Sigmoid colon (tissue), 7 donors: ENCODE data around the gene FCHSD2. TPM values are rescaled to one million over a fixed set of nuclear protein-coding genes. Genes with fewer than 3 reads are reported as not detected.

Experiments
- DNase-seq: peaks from one replicate; pipeline ENCODE4 v3.0.0-alpha.2; 2019
- H3K27ac ChIP-seq, 4 donors: fragments of 200-600 bp; sonication (generic); one replicate each; pipeline ENCODE4 v1.5.1; 2016 to 2019; ENCODE audit warnings: mild to moderate bottlenecking in 1 of 4
- H3K27me3 ChIP-seq, 3 donors: fragments of 200-600 bp; sonication (generic); one replicate each; pipeline ENCODE4 v1.5.1; 2019; ENCODE audit warnings: mild to moderate bottlenecking in 1 of 3
- H3K36me3 ChIP-seq, 4 donors: fragments of 200-600 bp; sonication (generic); one replicate each; pipeline ENCODE4 v1.5.1; 2016 to 2019
- H3K4me1 ChIP-seq, 4 donors: fragments of 200-600 bp; sonication (generic); one replicate each; pipeline ENCODE4 v1.5.1; 2017 to 2019
- H3K4me3 ChIP-seq, 4 donors: fragments of 200-600 bp; sonication (generic); one replicate each; pipeline ENCODE4 v1.5.1; 2017 to 2019; ENCODE audit warnings: mild to moderate bottlenecking in 2 of 4, moderate library complexity in 1 of 4
- H3K9me3 ChIP-seq, 4 donors: fragments of 200-600 bp in 3 of 4; sonication (generic) in 3 of 4; one replicate each; pipeline versions ENCODE4 v1.5.1 to v1.6.1; 2013 to 2019
- CTCF ChIP-seq, 4 experiments: fragments of 450-650 bp in 3 of 4; fragments of 200-600 bp in 1 of 4; IDR thresholded peaks; one replicate each; pipeline ENCODE4 v1.5.1; 2016 to 2019; ENCODE audit warnings: antibody characterized with exemption in 4 of 4, mild to moderate bottlenecking in 3 of 4, moderate library complexity in 2 of 4
- EP300 ChIP-seq, 4 donors: sonication (generic); formaldehyde crosslinking; IDR thresholded peaks; one replicate each; pipeline ENCODE4 v1.6.1; 2017; ENCODE audit warnings: antibody characterized with exemption in 4 of 4
- POLR2A ChIP-seq, 2 donors: fragments of 450-650 bp; IDR thresholded peaks; one replicate each; pipeline ENCODE4 v1.6.1; 2016; ENCODE audit warnings: antibody characterized with exemption in 2 of 2, mild to moderate bottlenecking in 2 of 2, moderate library complexity in 2 of 2
- POLR2AphosphoS5 ChIP-seq, 4 donors: sonication (generic); formaldehyde crosslinking; IDR thresholded peaks; one replicate each; pipeline ENCODE4 v1.6.1; 2017; ENCODE audit warnings: antibody characterized with exemption in 4 of 4
- WGBS, 2 donors: extraction: QIAGEN DNeasy Blood & Tissue Kit; methylation state at CpG; one replicate each; pipeline ENCODE4 v1.1.7; 2013; 5-methylcytosine and 5-hydroxymethylcytosine counted together
- intact Hi-C: fragments of 100-400 bp; cut with DNase I; formaldehyde crosslinking; loops from one replicate; pipeline ENCODE4 v1.15.1; 2023
- polyA plus RNA-seq, 3 donors: library from polyadenylated mRNA; stranded (reverse); fragments of 200-250 nt; gene quantifications; one replicate each; pipeline ENCODE4 v1.2.3, GENCODE V29; 2013
- total RNA-seq, 4 donors: library from RNA; depleted of rRNA; stranded (reverse); fragments of >200 nt; gene quantifications; one replicate each; pipeline ENCODE4 v1.1.0, GENCODE V29; 2016
- donor health status: healthy with polysubstance abuse.
- donor health status: Bipolar disorder and iron deficiency.
- donor health status: healthy.

Gene FCHSD2
- total and polyA plus RNA-seq, 7 donors = 6.9 to 36.3 (median 18.6) TPM

- peaks cover 0 to 33% (median 31%) of the 10 kb centered on the region in 4 donors for H3K4me1 ChIP-seq
- 94% methylated on average over 3 of the region's 3 CpGs for WGBS, 2 donors
- H3K9me3 ChIP-seq = no peaks in the 10 kb centered on the region
- intact Hi-C loops = no loop called here
- TF ChIP-seq POLR2A (IDR thresholded peaks at IDR 0.05) = no peak
- TF ChIP-seq CTCF (IDR thresholded peaks at IDR 0.05) = no peak
- no peak for TF ChIP-seq POLR2AphosphoS5 (IDR thresholded peaks at IDR 0.05)
- no peak for TF ChIP-seq EP300 (IDR thresholded peaks at IDR 0.05)
- H3K27ac ChIP-seq = peak overlapping the region; percentile 22 to 85 (median 71)
- no peaks in the 10 kb centered on the region for H3K36me3 ChIP-seq
- H3K4me3 ChIP-seq = no peak overlapping the region
- DNase-seq = peak; percentile 22
- no peaks in the 10 kb centered on the region for H3K27me3 ChIP-seq
These were observed 17.2 kb upstream of the FCHSD2 start for GRCh38 chr11:73159297-73159696.

GRCh38 chr11:73158356-73159051 lies 16.4 kb upstream of the FCHSD2 start:
- H3K9me3 ChIP-seq = no peaks in the 10 kb centered on the region
- H3K27ac ChIP-seq = peak overlapping the region; percentile 22 to 85 (median 71)
- no peaks in the 10 kb centered on the region for H3K27me3 ChIP-seq
- peaks cover 0 to 33% (median 32%) of the 10 kb centered on the region in 4 donors for H3K4me1 ChIP-seq
- H3K36me3 ChIP-seq = no peaks in the 10 kb centered on the region
- TF ChIP-seq EP300 (IDR thresholded peaks at IDR 0.05) (no peak), POLR2A (IDR thresholded peaks at IDR 0.05) (no peak), POLR2AphosphoS5 (IDR thresholded peaks at IDR 0.05) (no peak), CTCF (IDR thresholded peaks at IDR 0.05) (no peak)
- 84% methylated on average over 8 of the region's 8 CpGs for WGBS, 2 donors
- H3K4me3 ChIP-seq = no peak overlapping the region
- DNase-seq = peak; percentile 40
- intact Hi-C loops = no loop called here

- no peak overlapping the region for H3K4me3 ChIP-seq
- peaks cover 0 to 42% (median 35%) of the 10 kb centered on the region in 4 donors for H3K4me1 ChIP-seq
- no peaks in the 10 kb centered on the region for H3K9me3 ChIP-seq
- H3K36me3 ChIP-seq = no peaks in the 10 kb centered on the region
- TF ChIP-seq EP300 (IDR thresholded peaks at IDR 0.05) = no peak
- no peak for TF ChIP-seq POLR2AphosphoS5 (IDR thresholded peaks at IDR 0.05)
- TF ChIP-seq POLR2A (IDR thresholded peaks at IDR 0.05) = no peak
- no peak for TF ChIP-seq CTCF (IDR thresholded peaks at IDR 0.05)
- intact Hi-C loops = no loop called here
- WGBS, 2 donors = 54 to 81% methylated on average over 9 of the region's 9 CpGs
- H3K27me3 ChIP-seq = no peaks in the 10 kb centered on the region
- peak; percentile 62 for DNase-seq
- peak overlapping the region; percentile 22 to 85 (median 71) for H3K27ac ChIP-seq
These were observed 15.2 kb upstream of the FCHSD2 start for GRCh38 chr11:73157101-73158010.

GRCh38 chr11:73156686-73157085 lies 14.6 kb upstream of the FCHSD2 start:
- WGBS, 2 donors = 89 to 92% methylated on average over 2 of the region's 2 CpGs
- no peak for TF ChIP-seq POLR2A (IDR thresholded peaks at IDR 0.05)
- no peak for TF ChIP-seq EP300 (IDR thresholded peaks at IDR 0.05)
- TF ChIP-seq CTCF (IDR thresholded peaks at IDR 0.05) = no peak
- no peak for TF ChIP-seq POLR2AphosphoS5 (IDR thresholded peaks at IDR 0.05)
- intact Hi-C loops = no loop called here
- Histone ChIP-seq H3K36me3 (no peaks in the 10 kb centered on the region), H3K27me3 (no peaks in the 10 kb centered on the region), H3K27ac (peak overlapping the region in 2 of 4 donors; percentile 74 to 85), H3K4me3 (no peak overlapping the region), H3K4me1 (peaks cover 0 to 42% (median 35%) of the 10 kb centered on the region in 4 donors), H3K9me3 (no peaks in the 10 kb centered on the region)
- no peak for DNase-seq
